GM13977 (cell line): Measurements from ENCODE around the gene JMJD1C.

Experiments
- DNase-seq: peaks from one replicate; pipeline ENCODE4 v3.0.0; 2012; ENCODE audit warnings: low spot score
- in situ Hi-C: fragments of 300-500 bp; cut with MboI; formaldehyde crosslinking; loops from one replicate; pipeline ENCODE4 v1.12.0; 2022; ENCODE audit warnings: low sequenced_read_pairs, low pct_unique_long_range_greater_than_20kb, mixed read lengths, inconsistent platforms; ENCODE audit not compliant: unreplicated experiment
- TF ChIP-seq, protein P1 (sequence below): IDR thresholded peaks from 2 replicates; pipeline ENCODE4 v1.5.1; 2012; ENCODE audit warnings: mild to moderate bottlenecking, control low read depth; ENCODE audit not compliant: insufficient read depth; ENCODE audit errors: extremely low read depth, missing control alignments

JMJD1C gene

DNA sequence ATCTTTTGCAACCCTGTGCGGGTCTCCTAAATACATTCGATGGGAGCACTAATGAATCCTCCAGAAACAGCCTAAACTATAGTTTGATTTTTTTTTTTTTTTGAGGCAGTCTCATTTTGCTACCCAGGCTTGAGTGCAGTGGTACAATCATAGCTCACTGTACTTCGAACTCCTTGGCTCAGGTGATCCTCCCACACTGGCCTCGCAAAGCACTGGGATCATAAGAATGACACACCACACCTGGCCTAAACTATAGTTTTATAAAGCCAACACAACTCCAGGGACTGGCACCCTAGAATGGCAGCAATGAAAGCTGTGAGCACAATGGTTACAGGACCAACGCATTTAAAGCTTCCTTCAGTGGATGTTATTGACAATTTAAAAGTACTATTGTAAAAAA lies 14.5 kb upstream of the JMJD1C start:
- no peak for DNase-seq
- in situ Hi-C loops: no loop called here
- TF ChIP-seq, protein P1, sequence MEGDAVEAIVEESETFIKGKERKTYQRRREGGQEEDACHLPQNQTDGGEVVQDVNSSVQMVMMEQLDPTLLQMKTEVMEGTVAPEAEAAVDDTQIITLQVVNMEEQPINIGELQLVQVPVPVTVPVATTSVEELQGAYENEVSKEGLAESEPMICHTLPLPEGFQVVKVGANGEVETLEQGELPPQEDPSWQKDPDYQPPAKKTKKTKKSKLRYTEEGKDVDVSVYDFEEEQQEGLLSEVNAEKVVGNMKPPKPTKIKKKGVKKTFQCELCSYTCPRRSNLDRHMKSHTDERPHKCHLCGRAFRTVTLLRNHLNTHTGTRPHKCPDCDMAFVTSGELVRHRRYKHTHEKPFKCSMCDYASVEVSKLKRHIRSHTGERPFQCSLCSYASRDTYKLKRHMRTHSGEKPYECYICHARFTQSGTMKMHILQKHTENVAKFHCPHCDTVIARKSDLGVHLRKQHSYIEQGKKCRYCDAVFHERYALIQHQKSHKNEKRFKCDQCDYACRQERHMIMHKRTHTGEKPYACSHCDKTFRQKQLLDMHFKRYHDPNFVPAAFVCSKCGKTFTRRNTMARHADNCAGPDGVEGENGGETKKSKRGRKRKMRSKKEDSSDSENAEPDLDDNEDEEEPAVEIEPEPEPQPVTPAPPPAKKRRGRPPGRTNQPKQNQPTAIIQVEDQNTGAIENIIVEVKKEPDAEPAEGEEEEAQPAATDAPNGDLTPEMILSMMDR: no peak

DNA sequence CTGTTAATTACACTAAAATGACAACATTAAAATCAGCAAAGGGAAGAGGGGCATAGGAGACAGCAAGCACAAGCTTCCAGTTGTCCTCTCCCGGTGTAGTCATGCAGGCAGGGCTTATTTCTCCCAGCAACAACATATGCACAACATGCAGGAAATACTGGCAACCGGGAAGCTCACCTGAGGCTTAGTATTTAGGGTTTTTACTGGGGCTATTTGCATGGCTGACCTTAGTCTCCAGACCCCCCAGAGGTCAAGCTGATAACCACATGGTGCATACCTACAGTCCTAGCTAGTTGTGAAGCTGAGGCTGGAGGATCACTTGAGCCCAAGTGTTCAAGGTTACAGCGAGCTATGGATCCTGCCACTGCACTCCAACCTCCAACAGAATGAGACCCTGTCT lies 12.8 kb upstream of the JMJD1C start:
- in situ Hi-C loops: no loop called here
- TF ChIP-seq, protein P1: no peak
- no peak for DNase-seq

DNA sequence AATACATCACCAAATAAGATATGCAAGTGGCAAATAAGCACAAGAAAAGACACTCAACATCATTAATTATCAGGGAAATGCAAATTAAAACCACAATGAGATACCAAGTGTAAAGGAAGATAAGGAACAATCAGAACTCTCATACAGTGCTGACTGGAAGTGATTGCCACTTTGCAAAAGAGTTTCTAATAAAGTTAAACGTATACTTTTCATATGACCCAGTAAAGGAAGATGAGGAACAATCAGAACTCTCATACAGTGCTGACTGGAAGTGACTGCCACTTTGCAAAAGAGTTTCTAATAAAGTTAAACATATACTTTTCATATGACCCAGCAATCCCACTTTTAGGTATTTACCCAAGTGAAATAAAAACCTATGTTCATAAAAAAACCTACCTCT lies 12.2 kb upstream of the JMJD1C start:
- no peak for DNase-seq
- in situ Hi-C loops: no loop called here
- TF ChIP-seq, protein P1: no peak

DNA sequence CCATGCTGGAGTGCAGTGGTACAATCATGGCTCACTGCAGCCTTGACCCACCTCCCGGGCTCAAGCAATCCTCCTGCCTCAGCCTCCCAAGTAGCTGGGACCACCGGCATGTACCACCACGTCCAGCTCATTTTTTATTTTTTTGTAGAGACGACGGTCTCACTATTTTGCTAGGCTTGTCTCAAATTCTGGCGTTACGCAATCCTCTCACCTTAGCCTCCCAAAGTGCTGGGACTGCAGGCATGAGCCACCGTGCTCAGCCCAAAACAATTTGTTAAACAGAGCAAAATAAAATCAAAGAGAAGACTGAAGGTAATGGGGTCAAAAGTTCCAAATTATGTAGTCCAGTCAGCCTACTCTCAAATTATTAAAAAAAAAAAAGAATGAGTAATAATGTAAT lies 8.7 kb upstream of the JMJD1C start:
- TF ChIP-seq, protein P1: no peak
- in situ Hi-C loops: no loop called here
- DNase-seq: no peak

DNA sequence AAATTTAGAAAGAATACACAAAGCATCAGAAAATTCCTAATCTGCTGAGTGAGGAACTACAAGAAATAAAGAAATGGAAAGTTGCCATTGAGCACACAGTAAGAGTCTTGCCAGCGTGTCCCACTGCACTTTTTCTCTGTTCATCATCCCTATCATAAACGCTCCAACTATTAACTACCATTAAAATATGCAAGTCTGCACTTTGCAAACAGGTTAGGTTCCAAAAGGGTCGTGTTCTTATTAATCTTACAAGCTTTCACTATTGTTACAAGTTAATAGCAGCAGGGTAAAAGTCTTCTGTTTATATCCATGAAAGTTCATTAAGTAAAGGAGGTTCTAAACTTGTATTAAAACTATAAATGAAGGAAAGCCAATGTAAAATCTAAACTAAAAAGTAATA lies 5.2 kb upstream of the JMJD1C start:
- in situ Hi-C loops: no loop called here
- no peak for DNase-seq
- TF ChIP-seq, protein P1: no peak

DNA sequence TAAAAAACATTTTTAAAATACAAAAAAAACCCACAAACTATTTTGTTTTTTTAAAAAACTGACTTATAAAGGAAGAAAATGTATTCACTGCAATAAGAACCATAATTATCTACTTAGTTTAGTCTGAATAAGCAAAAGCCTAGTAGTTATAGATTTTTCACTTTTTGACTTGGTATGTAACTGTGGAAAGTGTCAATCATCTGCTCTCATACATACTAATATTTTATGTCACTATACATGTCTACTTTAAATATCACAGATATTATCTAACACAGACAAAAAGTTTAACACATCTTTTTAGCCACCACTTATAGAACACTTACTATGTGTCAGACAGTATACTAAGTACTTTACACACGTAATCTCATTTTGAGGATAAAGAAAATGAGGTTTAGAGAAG lies 3.2 kb upstream of the JMJD1C start:
- in situ Hi-C loops: no loop called here
- no peak for DNase-seq
- TF ChIP-seq, protein P1: no peak

DNA sequence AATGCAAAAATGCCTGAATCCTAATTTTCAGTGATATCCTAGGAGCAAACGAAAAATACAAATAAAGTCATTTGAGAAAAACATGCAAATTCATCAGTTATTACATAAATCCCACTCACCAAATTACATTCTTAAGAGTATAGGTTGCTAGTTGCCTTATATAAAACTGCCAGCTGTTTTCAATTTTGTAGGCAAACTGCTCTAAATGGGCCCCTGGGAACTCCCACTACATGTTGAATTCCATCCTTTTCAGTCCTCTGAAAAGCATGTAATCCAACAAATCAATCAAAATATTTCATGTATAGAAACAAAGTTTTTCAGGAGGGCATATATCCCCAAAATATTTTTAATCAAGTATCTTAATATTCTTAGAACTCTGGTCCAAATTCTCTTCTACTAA lies 2.1 kb upstream of the JMJD1C start:
- TF ChIP-seq, protein P1: no peak
- in situ Hi-C loops: no loop called here
- DNase-seq: no peak
